Transverse colon (tissue), 4 donors: ENCODE data around the gene ATP9B. TPM values are rescaled to one million over a fixed set of nuclear protein-coding genes. Genes with fewer than 3 reads are reported as not detected.

Source experiments
- DNase-seq: peaks from one replicate; pipeline ENCODE4 v3.0.0-alpha.2; 2019
- H3K27ac ChIP-seq, 4 donors: fragments of 200-600 bp; sonication (generic); 2 replicates each; pipeline ENCODE4 v1.5.1; 2016 to 2018; ENCODE audit warnings: inconsistent platforms in 4 of 4
- H3K27me3 ChIP-seq: fragments of 200-600 bp; sonication (generic); 2 replicates; pipeline ENCODE4 v1.5.1; 2017; ENCODE audit warnings: inconsistent platforms
- H3K36me3 ChIP-seq, 4 donors: fragments of 200-600 bp; sonication (generic); 2 replicates each; pipeline ENCODE4 v1.5.1; 2017 to 2019; ENCODE audit warnings: inconsistent platforms in 4 of 4
- H3K4me1 ChIP-seq, 4 donors: fragments of 200-600 bp; sonication (generic); 2 replicates each; pipeline ENCODE4 v1.5.1; 2017 to 2020; ENCODE audit warnings: inconsistent platforms in 4 of 4
- H3K4me3 ChIP-seq, 4 donors: fragments of 200-600 bp; sonication (generic); 1 replicate in 1 of 4; 2 replicates in 3 of 4; pipeline versions ENCODE4 v1.5.1 to v1.6.1; 2017 to 2019; ENCODE audit warnings: inconsistent platforms in 4 of 4
- H3K9me3 ChIP-seq, 2 donors: fragments of 200-600 bp; sonication (generic); 2 replicates each; pipeline ENCODE4 v1.5.1; 2017 to 2019; ENCODE audit warnings: inconsistent platforms in 2 of 2
- EP300 ChIP-seq: sonication (generic); formaldehyde crosslinking; IDR thresholded peaks from one replicate; pipeline ENCODE4 v1.6.1; 2017; ENCODE audit warnings: antibody characterized with exemption, low read depth
- POLR2A ChIP-seq: fragments of 450-650 bp; IDR thresholded peaks from one replicate; pipeline ENCODE4 v1.6.1; 2016; ENCODE audit warnings: antibody characterized with exemption, mild to moderate bottlenecking, moderate library complexity
- POLR2AphosphoS5 ChIP-seq, 3 donors: sonication (generic); formaldehyde crosslinking; IDR thresholded peaks; one replicate each; pipeline ENCODE4 v1.6.1; 2016; ENCODE audit warnings: antibody characterized with exemption in 3 of 3
- WGBS, 2 donors: methylation state at CpG; one replicate each; pipeline ENCODE4 v1.1.5; 2018; ENCODE audit warnings: low coverage in 1 of 2; 5-methylcytosine and 5-hydroxymethylcytosine counted together
- in situ Hi-C, 4 donors: fragments of 200-750 bp; cut with MboI; loops; one replicate each; pipeline versions ENCODE4 v1.15.0 to v1.15.1; 2017; ENCODE audit warnings: low sequenced_read_pairs in 3 of 4, low pct_ligation_motif_present in 1 of 4, low pct_unique_long_range_greater_than_20kb in 1 of 4
- intact Hi-C: fragments of 100-400 bp; cut with DNase I; formaldehyde crosslinking; loops from one replicate; pipeline ENCODE4 v1.15.1; 2023; ENCODE audit warnings: low total_unique reads
- total RNA-seq, 4 donors: library from RNA; depleted of rRNA; stranded (reverse); fragments of >200 nt; gene quantifications; one replicate each; pipeline ENCODE4 v1.1.0, GENCODE V29; 2016
- TF ChIP-seq, protein P1 (sequence below), 5 experiments: fragments of 200-600 bp in 3 of 5; fragments of 450-650 bp in 2 of 5; sonication (generic) in 3 of 5; IDR thresholded peaks; 1 replicate in 2 of 5; 2 replicates in 3 of 5; pipeline ENCODE4 v1.5.1; 2016 to 2017; ENCODE audit warnings: antibody characterized with exemption in 5 of 5, inconsistent platforms in 3 of 5, mild to moderate bottlenecking in 2 of 5, moderate library complexity in 1 of 5

ATP9B gene
- total RNA-seq, 4 donors from 2014 or later: 36.3 to 70.3 (median 41.6) TPM

DNA sequence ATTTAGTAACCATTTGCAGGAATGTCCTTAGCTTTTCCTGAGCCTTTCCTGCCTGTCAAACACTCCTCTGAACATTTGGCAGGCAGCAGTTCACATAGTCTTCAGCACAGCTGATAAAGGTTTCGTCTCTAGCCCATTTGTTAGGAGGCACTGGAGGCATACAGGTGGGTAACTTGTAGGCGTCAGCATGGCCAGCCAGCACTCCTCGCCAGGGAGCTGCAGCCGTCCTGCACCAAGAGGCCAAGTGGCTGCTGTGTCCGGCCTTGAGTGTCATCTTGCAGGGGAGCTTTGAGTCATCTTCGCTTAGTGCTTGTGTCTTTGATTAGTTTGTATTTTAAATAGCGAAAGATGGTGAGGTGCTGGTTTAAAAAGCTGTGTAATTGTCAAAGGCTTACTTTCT lies 206.3 kb downstream of the ATP9B start:
- intact Hi-C loops (no loop called here), in situ Hi-C loops (no loop called here)
- H3K36me3 ChIP-seq: no peaks in the 10 kb centered on the region
- DNase-seq: no peak
- no peak overlapping the region for H3K27ac ChIP-seq
- no peaks in the 10 kb centered on the region for H3K4me1 ChIP-seq
- 86 to 93% methylated on average over 3 to 7 of the region's 7 CpGs for WGBS, 2 donors
- no peaks in the 10 kb centered on the region for H3K9me3 ChIP-seq
- H3K4me3 ChIP-seq: no peak overlapping the region
- TF ChIP-seq EP300 (no peak), POLR2AphosphoS5 (IDR thresholded peaks at IDR 0.05) (no peak), POLR2A (no peak)
- TF ChIP-seq, protein P1, sequence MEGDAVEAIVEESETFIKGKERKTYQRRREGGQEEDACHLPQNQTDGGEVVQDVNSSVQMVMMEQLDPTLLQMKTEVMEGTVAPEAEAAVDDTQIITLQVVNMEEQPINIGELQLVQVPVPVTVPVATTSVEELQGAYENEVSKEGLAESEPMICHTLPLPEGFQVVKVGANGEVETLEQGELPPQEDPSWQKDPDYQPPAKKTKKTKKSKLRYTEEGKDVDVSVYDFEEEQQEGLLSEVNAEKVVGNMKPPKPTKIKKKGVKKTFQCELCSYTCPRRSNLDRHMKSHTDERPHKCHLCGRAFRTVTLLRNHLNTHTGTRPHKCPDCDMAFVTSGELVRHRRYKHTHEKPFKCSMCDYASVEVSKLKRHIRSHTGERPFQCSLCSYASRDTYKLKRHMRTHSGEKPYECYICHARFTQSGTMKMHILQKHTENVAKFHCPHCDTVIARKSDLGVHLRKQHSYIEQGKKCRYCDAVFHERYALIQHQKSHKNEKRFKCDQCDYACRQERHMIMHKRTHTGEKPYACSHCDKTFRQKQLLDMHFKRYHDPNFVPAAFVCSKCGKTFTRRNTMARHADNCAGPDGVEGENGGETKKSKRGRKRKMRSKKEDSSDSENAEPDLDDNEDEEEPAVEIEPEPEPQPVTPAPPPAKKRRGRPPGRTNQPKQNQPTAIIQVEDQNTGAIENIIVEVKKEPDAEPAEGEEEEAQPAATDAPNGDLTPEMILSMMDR (IDR thresholded peaks at IDR 0.05): no peak
- no peaks in the 10 kb centered on the region for H3K27me3 ChIP-seq

DNA sequence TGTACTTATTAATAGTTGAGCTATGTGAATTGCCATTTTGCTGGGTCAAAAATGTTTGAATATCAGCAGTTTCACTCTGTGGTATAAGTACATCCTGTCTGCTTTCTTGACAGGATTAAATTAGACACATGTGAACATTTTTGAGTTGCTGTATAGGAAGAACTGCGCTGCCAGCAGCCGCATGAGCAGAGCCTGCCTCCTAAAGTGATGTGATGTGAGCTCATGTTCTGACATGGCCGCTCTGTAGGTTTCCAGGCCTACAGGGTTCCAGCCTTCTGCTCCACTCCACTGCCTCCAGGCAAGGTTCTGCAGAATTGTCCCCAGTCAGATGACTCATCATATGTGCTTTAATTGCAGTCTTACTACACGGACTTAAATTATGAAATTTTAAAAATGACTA lies 206.8 kb downstream of the ATP9B start:
- H3K4me3 ChIP-seq: no peak overlapping the region
- H3K27ac ChIP-seq: no peak overlapping the region
- in situ Hi-C loops (no loop called here), intact Hi-C loops (no loop called here)
- no peaks in the 10 kb centered on the region for H3K9me3 ChIP-seq
- TF ChIP-seq, protein P1 (IDR thresholded peaks at IDR 0.05): no peak
- no peak for TF ChIP-seq POLR2A
- TF ChIP-seq POLR2AphosphoS5 (IDR thresholded peaks at IDR 0.05): no peak
- TF ChIP-seq EP300: no peak
- DNase-seq: no peak
- 76% methylated on average over 4 of the region's 4 CpGs; no CpG with 5 or more reads in 1 of the 2 donors for WGBS, 2 donors
- H3K27me3 ChIP-seq: no peaks in the 10 kb centered on the region
- no peaks in the 10 kb centered on the region for H3K36me3 ChIP-seq
- no peaks in the 10 kb centered on the region for H3K4me1 ChIP-seq

DNA sequence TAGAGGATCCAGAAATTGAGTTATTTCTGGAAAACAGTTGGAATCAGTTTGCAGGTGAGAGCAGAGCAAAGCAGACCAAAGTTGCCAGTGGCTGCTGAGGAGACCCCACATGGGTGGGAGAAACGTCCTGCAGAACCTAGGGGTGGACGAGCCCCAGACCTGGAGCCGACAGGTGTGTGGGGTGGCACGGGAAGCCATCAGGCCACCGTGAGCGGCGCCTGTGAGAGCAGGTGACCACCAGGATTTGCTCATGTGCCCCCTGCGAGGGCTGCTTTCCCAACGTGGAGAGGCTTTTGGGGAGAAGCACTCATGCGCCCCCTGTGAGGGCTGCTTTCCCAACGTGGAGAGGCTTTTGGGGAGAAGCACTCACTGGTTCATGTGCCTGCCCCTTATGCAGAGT lies 209.7 kb downstream of the ATP9B start:
- no peaks in the 10 kb centered on the region for H3K9me3 ChIP-seq
- intact Hi-C loops: no loop called here
- in situ Hi-C loops: no loop called here
- TF ChIP-seq POLR2A (no peak), EP300 (no peak), POLR2AphosphoS5 (IDR thresholded peaks at IDR 0.05) (no peak)
- TF ChIP-seq, protein P1 (IDR thresholded peaks at IDR 0.05): no peak
- H3K27ac ChIP-seq: no peak overlapping the region
- no peaks in the 10 kb centered on the region for H3K27me3 ChIP-seq
- no peaks in the 10 kb centered on the region for H3K4me1 ChIP-seq
- DNase-seq: no peak
- H3K4me3 ChIP-seq: no peak overlapping the region
- WGBS, 2 donors: 91% methylated on average over 11 of the region's 11 CpGs; no CpG with 5 or more reads in 1 of the 2 donors
- H3K36me3 ChIP-seq: no peaks in the 10 kb centered on the region

DNA sequence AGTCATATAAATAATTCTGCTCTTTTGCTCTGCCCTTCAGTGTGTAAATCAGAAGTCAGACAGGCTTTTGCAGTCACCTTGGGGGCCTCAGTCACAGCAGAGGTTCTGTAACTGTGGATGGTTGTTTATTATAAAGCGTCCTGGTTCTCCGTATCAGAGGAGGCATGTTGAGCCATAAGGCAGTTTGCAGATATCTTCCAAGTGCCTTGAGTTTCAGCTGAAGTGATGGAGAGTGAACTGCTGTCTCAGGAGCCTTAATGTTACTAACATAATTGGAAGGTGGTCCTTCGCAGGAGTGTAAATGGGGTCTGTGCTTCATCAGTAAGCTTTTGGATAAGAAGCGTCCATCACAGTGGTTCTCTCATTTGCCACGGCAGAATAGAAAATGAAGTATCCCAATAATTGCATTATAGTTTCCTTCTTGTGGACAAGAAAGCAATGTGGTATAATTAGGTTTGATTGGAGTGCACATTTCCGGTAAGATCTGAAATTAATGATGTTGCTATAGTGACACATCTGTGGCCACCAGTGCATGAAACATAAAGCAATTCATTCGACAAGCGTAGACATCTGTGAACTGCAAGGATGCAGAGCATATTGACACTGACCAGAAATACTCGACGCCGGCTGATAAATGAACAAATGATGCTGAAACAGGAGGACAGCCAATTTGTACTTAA lies 214.1 kb downstream of the ATP9B start:
- H3K27me3 ChIP-seq: no peaks in the 10 kb centered on the region
- H3K27ac ChIP-seq: no peak overlapping the region
- in situ Hi-C loops: no loop called here
- no peaks in the 10 kb centered on the region for H3K4me1 ChIP-seq
- WGBS, 2 donors: 92 to 93% methylated on average over 9 to 11 of the region's 11 CpGs
- no peak overlapping the region for H3K4me3 ChIP-seq
- DNase-seq: no peak
- H3K9me3 ChIP-seq: no peaks in the 10 kb centered on the region
- H3K36me3 ChIP-seq: no peaks in the 10 kb centered on the region
- TF ChIP-seq POLR2AphosphoS5 (IDR thresholded peaks at IDR 0.05) (no peak), EP300 (no peak), POLR2A (no peak)
- TF ChIP-seq, protein P1 (IDR thresholded peaks at IDR 0.05): no peak
- intact Hi-C loops: no loop called here
